ENCODE data around the gene PBOV1.

The PBOV1 gene

GRCh38 chr6:138248878-138249277, 30.6 kb upstream of the PBOV1 start:
- no peaks in the 10 kb centered on the region for H3K36me3 ChIP-seq (ENCODE audit: control insufficient read depth, low read depth, low read length)
- no peak overlapping the region for H3K4me3 ChIP-seq (ENCODE audit: low read length)
- no peaks in the 10 kb centered on the region for H3K9me3 ChIP-seq (ENCODE audit: control insufficient read depth, low read depth, low read length)
- H3K9ac ChIP-seq (ENCODE audit: low read length) = no peak overlapping the region
- no peaks in the 10 kb centered on the region for H3K4me1 ChIP-seq (ENCODE audit: control insufficient read depth, low read depth, low read length)
- no peak overlapping the region for H3K27ac ChIP-seq (ENCODE audit: low read length)
- no peaks in the 10 kb centered on the region for H3K27me3 ChIP-seq (ENCODE audit: control insufficient read depth, insufficient read depth, low read length)

- no peak overlapping the region for H3K9ac ChIP-seq (ENCODE audit: low read length)
- H3K36me3 ChIP-seq (ENCODE audit: control insufficient read depth, low read depth, low read length) = no peaks in the 10 kb centered on the region
- H3K27me3 ChIP-seq (ENCODE audit: control insufficient read depth, insufficient read depth, low read length) = no peaks in the 10 kb centered on the region
- no peak overlapping the region for H3K4me3 ChIP-seq (ENCODE audit: low read length)
- no peak overlapping the region for H3K27ac ChIP-seq (ENCODE audit: low read length)
- no peaks in the 10 kb centered on the region for H3K4me1 ChIP-seq (ENCODE audit: control insufficient read depth, low read depth, low read length)
- H3K9me3 ChIP-seq (ENCODE audit: control insufficient read depth, low read depth, low read length) = no peaks in the 10 kb centered on the region
Measured at GRCh38 chr6:138248011-138248410, 29.7 kb upstream of the PBOV1 start.

- Histone ChIP-seq H3K4me3 (ENCODE audit: low read length) (no peak overlapping the region), H3K4me1 (ENCODE audit: control insufficient read depth, low read depth, low read length) (no peaks in the 10 kb centered on the region), H3K9ac (ENCODE audit: low read length) (no peak overlapping the region), H3K36me3 (ENCODE audit: control insufficient read depth, low read depth, low read length) (no peaks in the 10 kb centered on the region), H3K9me3 (ENCODE audit: control insufficient read depth, low read depth, low read length) (no peaks in the 10 kb centered on the region), H3K27ac (ENCODE audit: low read length) (no peak overlapping the region), H3K27me3 (ENCODE audit: control insufficient read depth, insufficient read depth, low read length) (no peaks in the 10 kb centered on the region)
Measured at GRCh38 chr6:138246650-138247440, 28.6 kb upstream of the PBOV1 start.

- H3K9ac ChIP-seq (ENCODE audit: low read length) = no peak overlapping the region
- no peaks in the 10 kb centered on the region for H3K9me3 ChIP-seq (ENCODE audit: control insufficient read depth, low read depth, low read length)
- H3K4me3 ChIP-seq (ENCODE audit: low read length) = no peak overlapping the region
- H3K27me3 ChIP-seq (ENCODE audit: control insufficient read depth, insufficient read depth, low read length) = no peaks in the 10 kb centered on the region
- H3K27ac ChIP-seq (ENCODE audit: low read length) = no peak overlapping the region
- no peaks in the 10 kb centered on the region for H3K4me1 ChIP-seq (ENCODE audit: control insufficient read depth, low read depth, low read length)
- H3K36me3 ChIP-seq (ENCODE audit: control insufficient read depth, low read depth, low read length) = no peaks in the 10 kb centered on the region
Measured at GRCh38 chr6:138245751-138246150, 27.5 kb upstream of the PBOV1 start.

- no peaks in the 10 kb centered on the region for H3K27me3 ChIP-seq (ENCODE audit: control insufficient read depth, insufficient read depth, low read length)
- no peaks in the 10 kb centered on the region for H3K36me3 ChIP-seq (ENCODE audit: control insufficient read depth, low read depth, low read length)
- H3K4me3 ChIP-seq (ENCODE audit: low read length) = no peak overlapping the region
- H3K27ac ChIP-seq (ENCODE audit: low read length) = no peak overlapping the region
- no peaks in the 10 kb centered on the region for H3K9me3 ChIP-seq (ENCODE audit: control insufficient read depth, low read depth, low read length)
- H3K9ac ChIP-seq (ENCODE audit: low read length) = no peak overlapping the region
- no peaks in the 10 kb centered on the region for H3K4me1 ChIP-seq (ENCODE audit: control insufficient read depth, low read depth, low read length)
Measured at GRCh38 chr6:138242987-138243592, 24.8 kb upstream of the PBOV1 start.

- no peak overlapping the region for H3K4me3 ChIP-seq (ENCODE audit: low read length)
- no peak overlapping the region for H3K9ac ChIP-seq (ENCODE audit: low read length)
- no peaks in the 10 kb centered on the region for H3K4me1 ChIP-seq (ENCODE audit: control insufficient read depth, low read depth, low read length)
- H3K27me3 ChIP-seq (ENCODE audit: control insufficient read depth, insufficient read depth, low read length) = no peaks in the 10 kb centered on the region
- no peaks in the 10 kb centered on the region for H3K36me3 ChIP-seq (ENCODE audit: control insufficient read depth, low read depth, low read length)
- H3K27ac ChIP-seq (ENCODE audit: low read length) = no peak overlapping the region
- no peaks in the 10 kb centered on the region for H3K9me3 ChIP-seq (ENCODE audit: control insufficient read depth, low read depth, low read length)
Measured at GRCh38 chr6:138241934-138242333, 23.6 kb upstream of the PBOV1 start.

- H3K9me3 ChIP-seq (ENCODE audit: control insufficient read depth, low read depth, low read length) = no peaks in the 10 kb centered on the region
- H3K9ac ChIP-seq (ENCODE audit: low read length) = no peak overlapping the region
- no peaks in the 10 kb centered on the region for H3K27me3 ChIP-seq (ENCODE audit: control insufficient read depth, insufficient read depth, low read length)
- H3K27ac ChIP-seq (ENCODE audit: low read length) = no peak overlapping the region
- H3K4me3 ChIP-seq (ENCODE audit: low read length) = no peak overlapping the region
- H3K4me1 ChIP-seq (ENCODE audit: control insufficient read depth, low read depth, low read length) = no peaks in the 10 kb centered on the region
- no peaks in the 10 kb centered on the region for H3K36me3 ChIP-seq (ENCODE audit: control insufficient read depth, low read depth, low read length)
Measured at GRCh38 chr6:138241381-138241780, 23.1 kb upstream of the PBOV1 start.

- Histone ChIP-seq H3K9ac (ENCODE audit: low read length) (no peak overlapping the region), H3K27me3 (ENCODE audit: control insufficient read depth, insufficient read depth, low read length) (no peaks in the 10 kb centered on the region), H3K36me3 (ENCODE audit: control insufficient read depth, low read depth, low read length) (no peaks in the 10 kb centered on the region), H3K4me1 (ENCODE audit: control insufficient read depth, low read depth, low read length) (no peaks in the 10 kb centered on the region), H3K4me3 (ENCODE audit: low read length) (no peak overlapping the region), H3K9me3 (ENCODE audit: control insufficient read depth, low read depth, low read length) (no peaks in the 10 kb centered on the region), H3K27ac (ENCODE audit: low read length) (no peak overlapping the region)
Measured at GRCh38 chr6:138240476-138241245, 22.4 kb upstream of the PBOV1 start.

- Histone ChIP-seq H3K27me3 (ENCODE audit: control insufficient read depth, insufficient read depth, low read length) (no peaks in the 10 kb centered on the region), H3K4me1 (ENCODE audit: control insufficient read depth, low read depth, low read length) (no peaks in the 10 kb centered on the region), H3K9ac (ENCODE audit: low read length) (no peak overlapping the region), H3K4me3 (ENCODE audit: low read length) (no peak overlapping the region), H3K9me3 (ENCODE audit: control insufficient read depth, low read depth, low read length) (no peaks in the 10 kb centered on the region), H3K27ac (ENCODE audit: low read length) (no peak overlapping the region), H3K36me3 (ENCODE audit: control insufficient read depth, low read depth, low read length) (no peaks in the 10 kb centered on the region)
Measured at GRCh38 chr6:138239774-138240173, 21.5 kb upstream of the PBOV1 start.

GRCh38 chr6:138238368-138238767, 20.1 kb upstream of the PBOV1 start:
- no peak overlapping the region for H3K27ac ChIP-seq (ENCODE audit: low read length)
- H3K9me3 ChIP-seq (ENCODE audit: control insufficient read depth, low read depth, low read length) = no peaks in the 10 kb centered on the region

GRCh38 chr6:138237463-138237862, 19.2 kb upstream of the PBOV1 start:
- Histone ChIP-seq H3K27ac (ENCODE audit: low read length) (no peak overlapping the region), H3K4me3 (ENCODE audit: low read length) (no peak overlapping the region), H3K4me1 (ENCODE audit: control insufficient read depth, low read depth, low read length) (no peaks in the 10 kb centered on the region)

More at GRCh38 chr6:138238368-138238767, 20.1 kb upstream of the PBOV1 start:
- H3K4me1 ChIP-seq (ENCODE audit: control insufficient read depth, low read depth, low read length) = no peaks in the 10 kb centered on the region
- no peaks in the 10 kb centered on the region for H3K36me3 ChIP-seq (ENCODE audit: control insufficient read depth, low read depth, low read length)
- no peak overlapping the region for H3K9ac ChIP-seq (ENCODE audit: low read length)
- H3K4me3 ChIP-seq (ENCODE audit: low read length) = no peak overlapping the region
- no peaks in the 10 kb centered on the region for H3K27me3 ChIP-seq (ENCODE audit: control insufficient read depth, insufficient read depth, low read length)

More at GRCh38 chr6:138237463-138237862, 19.2 kb upstream of the PBOV1 start:
- Histone ChIP-seq H3K27me3 (ENCODE audit: control insufficient read depth, insufficient read depth, low read length) (no peaks in the 10 kb centered on the region), H3K9ac (ENCODE audit: low read length) (no peak overlapping the region), H3K36me3 (ENCODE audit: control insufficient read depth, low read depth, low read length) (no peaks in the 10 kb centered on the region), H3K9me3 (ENCODE audit: control insufficient read depth, low read depth, low read length) (no peaks in the 10 kb centered on the region)
